NCI-H82 treated with DMSO at 0.1 percent for 48 hours (cell line): ENCODE results near the gene GLA.
A peak's percentile ranks its signal among the peaks of the same experiment; 100 is the strongest.

Source experiments
- DNase-seq: peaks from one replicate; lab custom pipeline; 2025; ENCODE audit not compliant: unreplicated experiment; lab: John Stamatoyannopoulos, UW

GLA gene

DNA sequence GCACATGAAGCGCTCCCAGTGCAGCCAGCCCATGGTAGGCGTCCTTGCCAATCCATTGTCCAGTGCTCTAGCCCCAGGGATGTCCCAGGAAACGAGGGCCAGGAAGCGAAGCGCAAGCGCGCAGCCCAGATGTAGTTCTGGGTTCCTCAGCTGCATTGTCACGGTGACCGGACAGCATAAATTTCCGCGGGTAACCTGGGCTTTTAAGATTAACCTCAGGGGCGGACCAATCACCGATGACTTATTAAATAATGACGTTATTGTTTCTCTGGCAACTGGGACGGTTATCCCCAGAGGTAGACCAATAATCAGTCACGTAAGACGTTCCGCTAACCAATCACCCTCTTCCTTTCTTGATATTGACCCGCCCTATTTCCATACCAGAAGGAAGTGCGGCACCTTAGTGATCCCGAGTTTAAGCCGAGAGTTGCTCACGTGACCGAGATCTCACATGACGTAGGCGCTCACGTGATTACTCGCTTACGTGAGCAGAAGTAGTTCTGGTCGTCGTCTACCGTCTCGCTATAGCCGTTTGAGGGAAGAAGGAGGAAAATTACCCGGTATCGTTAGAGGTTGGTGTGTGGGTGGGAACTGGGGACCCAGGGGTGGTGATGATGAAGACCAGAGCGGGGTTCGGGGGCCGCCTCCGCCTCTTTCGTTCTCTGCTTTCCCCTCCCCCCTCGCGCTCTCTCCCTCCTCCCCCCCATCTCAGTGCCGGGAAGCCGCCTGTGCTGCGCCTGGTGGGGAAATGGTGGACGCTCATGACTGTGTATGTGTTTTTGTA, at the start of gene GLA, which contains the start of gene HNRNPH2:
Gene GLA, minus strand, starts transcription at position 178 of the 784 bp plus-strand sequence. Its CDS starts 22 bp downstream, at position 156.
Gene HNRNPH2, plus strand, starts transcription at position 475 of the 784 bp plus-strand sequence. CDS start 3,767 bp downstream, outside the sequence.
- peak; percentile 98 for DNase-seq

DNA sequence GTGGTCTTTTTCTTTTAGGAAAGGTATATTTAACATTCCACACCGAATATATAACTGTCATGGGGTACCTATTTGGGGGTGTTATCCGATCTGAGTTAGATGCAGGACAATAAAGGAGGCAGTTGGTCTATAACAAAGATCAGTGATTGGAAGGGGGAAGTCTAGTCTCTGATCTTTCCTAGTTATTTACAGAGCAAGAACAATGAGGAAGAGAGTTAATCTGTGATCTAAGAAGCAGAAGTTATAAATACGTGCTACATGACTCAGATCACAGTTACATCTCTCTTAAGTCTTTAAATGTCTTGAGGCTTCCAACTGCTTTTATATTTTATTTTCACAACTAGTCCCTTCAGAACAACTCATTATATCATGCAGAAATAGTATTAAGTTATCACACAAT, 44.3 kb upstream of the GLA start:
- DNase-seq: no peak

DNA sequence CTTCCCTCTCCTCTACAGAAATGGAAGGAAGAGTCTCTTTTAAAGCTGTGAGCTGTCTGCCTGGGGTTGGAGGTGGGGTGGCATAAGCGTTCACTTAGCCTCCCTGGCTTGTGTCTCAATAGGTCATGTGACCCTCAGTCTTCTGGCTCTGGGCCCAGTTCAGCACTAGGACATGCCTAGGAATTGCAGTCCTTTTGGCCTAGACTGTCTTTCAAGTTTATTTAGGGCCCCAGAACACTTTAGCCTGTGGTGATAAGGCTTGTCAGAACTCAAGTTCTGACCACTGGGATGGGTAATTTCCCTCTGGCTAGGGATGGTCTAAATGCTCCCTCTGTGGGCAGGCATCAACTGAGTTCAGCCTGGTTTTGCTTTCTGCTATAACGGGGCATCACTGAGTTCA, 43.2 kb upstream of the GLA start:
- DNase-seq: no peak

GRCh38 chrX:101450085-101450484, 42.4 kb upstream of the GLA start:
- DNase-seq: no peak

DNA sequence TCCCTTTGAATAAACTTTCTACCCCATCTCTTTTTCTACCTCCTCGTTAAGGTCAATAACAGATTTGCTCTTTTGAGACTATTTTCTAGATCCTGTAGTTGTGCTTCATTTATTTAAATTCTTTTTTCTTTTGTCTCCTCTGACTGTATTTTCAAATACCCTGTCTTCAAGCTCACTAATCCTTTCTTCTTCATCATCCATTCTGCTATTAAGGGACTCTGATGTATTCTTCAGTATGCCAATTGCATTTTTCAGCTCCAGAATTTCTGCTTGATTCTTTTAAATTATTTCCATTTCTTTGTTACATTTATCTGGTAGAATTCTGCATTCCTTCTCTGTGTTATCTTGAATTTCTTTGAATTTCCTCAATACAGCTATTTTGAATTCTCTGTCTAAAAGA, 41.6 kb upstream of the GLA start:
- no peak for DNase-seq

DNA sequence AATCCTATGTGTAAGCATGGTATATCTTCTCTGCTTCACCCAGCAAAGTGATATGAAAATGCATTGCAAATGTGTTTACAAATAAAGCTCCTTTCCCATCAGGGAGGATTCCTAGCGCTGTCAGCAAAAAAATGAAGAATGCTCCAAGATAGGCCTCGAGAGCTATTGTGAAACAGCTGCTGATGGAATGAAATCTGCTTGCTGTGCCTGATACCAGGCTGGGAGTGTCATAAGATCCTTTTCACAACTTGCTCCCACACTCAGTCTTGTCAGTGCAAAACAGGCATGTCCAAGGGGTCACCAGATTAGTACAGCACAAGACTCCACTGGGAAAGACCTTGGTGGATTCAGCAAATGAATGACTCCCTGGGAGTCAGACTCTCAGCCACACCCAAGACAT, 34.4 kb upstream of the GLA start:
- no peak for DNase-seq

- DNase-seq: no peak
These were observed 22.8 kb upstream of the GLA start for GRCh38 chrX:101430457-101431078.

DNA sequence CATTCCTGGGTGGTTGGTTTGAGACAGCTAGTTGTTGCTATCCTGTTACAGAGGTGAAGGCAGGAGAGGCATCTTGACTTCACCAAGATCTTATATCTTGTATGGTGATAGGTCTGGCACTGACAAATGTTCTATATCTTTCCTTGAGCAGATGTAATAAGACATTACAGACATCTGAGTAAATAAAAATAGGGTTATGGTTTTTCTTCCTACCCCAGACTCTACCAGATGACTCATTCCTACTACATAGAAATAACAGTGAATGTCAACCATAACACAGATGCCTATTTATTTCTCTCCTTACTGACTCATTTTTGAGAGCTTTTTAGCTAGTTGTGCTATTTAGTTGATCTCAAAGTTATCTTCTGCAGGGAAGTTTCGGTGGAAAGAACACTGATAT, 22.2 kb upstream of the GLA start:
- DNase-seq: no peak

DNA sequence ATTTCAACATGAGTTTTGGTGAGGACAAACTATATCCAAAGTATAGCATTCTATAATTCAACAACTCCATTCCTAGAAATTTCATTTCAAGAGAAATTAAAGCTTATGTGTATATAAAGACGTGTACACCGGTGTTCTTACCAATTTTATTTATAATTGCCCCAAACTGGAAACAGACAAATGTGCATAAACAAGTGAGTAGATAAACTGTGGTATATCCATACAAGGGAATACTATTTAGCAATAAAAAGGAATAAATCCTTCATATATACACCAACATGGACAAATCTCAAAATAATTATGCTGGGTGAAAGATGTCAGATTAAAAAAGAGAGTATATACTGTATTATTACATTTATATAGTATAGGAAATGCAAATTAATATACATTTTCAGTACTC, 20.2 kb upstream of the GLA start:
- DNase-seq: no peak

DNA sequence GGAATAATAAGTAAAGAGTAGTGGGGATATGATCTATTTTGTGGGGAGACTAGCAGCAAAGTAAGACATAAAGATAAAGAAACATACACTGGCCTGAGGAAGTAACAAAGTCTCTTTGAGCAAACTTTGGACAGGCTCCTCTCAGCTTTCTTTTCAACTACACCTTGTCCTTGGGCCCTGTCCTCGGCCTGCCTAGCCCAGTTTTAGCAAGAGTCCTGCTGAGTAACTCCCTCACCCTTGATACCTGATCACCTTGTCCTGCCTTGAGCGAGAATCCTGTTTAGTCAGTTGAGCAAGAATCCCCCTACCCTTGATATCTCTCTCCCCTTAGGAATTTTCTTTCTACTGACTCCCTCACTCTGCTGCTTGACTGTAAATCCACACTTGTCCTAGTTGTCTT, 11.8 kb upstream of the GLA start:
- DNase-seq: no peak

GRCh38 chrX:101417981-101418841, 10.5 kb upstream of the GLA start:
- no peak for DNase-seq

DNA sequence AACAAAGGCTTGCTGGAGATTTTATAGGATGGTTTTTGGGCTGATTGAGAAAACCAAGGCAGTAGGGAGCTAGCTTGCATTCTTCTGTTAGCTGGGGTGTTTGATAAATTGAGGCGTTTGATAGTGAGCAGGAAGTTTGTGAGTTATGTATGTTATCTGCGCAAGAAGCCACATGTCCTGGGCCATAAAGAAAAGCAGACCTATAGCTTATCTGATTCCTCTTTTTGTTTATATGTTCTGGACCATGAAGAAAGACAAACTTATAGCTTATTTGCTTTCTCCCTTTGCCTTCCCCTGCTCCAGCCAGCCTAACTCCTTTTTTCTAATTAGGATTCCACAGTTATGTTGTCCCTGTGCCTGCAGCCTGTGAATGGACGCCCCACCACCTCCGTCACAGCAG, 9.5 kb upstream of the GLA start:
- no peak for DNase-seq

- no peak for DNase-seq
These were observed 9.0 kb upstream of the GLA start for GRCh38 chrX:101416691-101417090.

DNA sequence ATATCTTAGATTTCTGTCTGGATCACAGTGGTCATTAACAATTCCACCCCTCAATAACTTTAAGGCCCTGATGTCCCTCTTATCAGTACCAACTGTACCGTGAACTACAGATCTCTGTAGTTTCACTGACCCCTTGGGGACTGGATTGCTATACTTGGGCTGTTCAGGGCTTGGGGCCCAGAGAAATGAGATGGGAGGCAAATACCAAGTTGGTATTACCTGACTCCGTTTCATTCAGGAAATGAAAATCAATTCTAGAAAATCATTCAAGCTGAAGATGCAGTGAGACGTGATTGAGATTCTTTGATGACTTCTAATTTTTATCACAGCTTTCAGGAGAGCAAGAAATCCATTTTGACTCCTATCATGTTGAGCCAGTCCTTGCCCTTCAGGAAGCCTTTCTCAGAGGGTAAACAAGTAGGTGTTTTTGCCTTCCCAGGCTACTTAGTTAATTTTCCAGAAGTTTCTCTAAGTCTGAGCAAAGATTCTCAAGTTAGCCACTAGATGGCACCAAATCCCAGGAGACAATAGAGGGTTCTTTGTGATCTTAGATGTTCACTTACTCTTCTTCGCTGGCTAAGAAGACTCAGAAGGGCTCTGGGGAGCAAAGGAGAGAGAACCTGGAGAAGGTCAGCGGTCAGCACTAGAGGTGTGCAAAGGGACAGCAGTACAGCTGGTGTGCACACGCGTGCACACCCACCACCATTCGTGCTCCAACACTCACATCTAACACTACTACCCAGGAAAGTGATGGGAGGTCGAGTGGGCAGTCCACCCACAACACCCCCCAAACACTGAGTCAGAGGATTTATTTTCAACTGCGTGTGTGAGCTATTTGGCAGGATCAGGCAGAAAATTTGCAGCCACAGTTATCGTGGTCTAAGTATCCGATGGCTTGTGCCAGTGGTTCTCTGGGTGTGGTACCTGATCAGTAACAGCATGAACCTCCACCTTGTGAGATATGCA, 7.7 kb upstream of the GLA start:
- peak; percentile 57 for DNase-seq

- no peak for DNase-seq
These were observed 4.3 kb upstream of the GLA start for GRCh38 chrX:101411984-101412383.

DNA sequence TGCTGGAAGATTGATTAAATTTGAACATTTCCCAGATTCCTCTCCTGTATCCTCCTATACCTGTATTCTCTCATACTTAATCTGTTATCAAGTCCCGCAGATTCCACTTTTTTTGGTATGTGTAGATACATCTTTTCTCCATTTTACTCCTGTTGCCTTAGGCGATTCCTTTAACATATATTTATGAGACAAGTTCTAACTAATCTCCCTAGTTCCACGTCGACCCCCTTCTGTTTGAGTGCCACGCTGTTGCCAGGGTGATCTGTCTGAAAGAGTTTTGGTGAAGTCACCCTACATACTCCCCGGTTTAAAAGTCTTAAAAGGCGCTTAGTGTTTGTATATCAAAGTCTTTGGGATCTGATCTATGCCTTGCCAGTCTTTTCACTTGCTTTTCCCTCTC, 2.7 kb upstream of the GLA start:
- no peak for DNase-seq

- DNase-seq: no peak
These were observed 1.3 kb upstream of the GLA start for GRCh38 chrX:101409043-101409442.

- no peak for DNase-seq
These were observed 762 bp upstream of the GLA start for GRCh38 chrX:101408532-101408841.

GRCh38 chrX:101407167-101407747, 468 bp downstream of the GLA start:
- no peak for DNase-seq

DNA sequence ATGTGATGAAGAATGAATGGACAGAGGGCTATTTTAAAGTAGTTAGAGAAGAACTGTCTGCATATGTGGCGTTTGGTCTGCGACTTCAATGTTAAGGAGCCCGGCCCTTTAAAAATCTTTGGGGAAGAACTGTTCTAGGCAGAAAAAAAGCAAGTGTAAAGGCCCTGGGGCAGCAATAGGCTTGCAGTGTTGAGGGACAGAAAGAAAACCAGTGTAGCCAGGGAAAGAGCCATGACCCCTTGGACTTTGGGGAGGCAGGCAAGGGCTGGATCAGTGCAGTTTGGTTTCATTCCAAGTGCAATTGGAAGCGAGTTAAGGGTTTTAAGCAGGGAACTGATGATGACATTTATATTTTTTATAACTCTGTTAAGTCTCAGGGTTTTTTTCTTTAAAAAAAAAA, 7.9 kb downstream of the GLA start:
- DNase-seq: no peak
